ENCODE results near the gene CDK5RAP2. TPM values are rescaled to one million over a fixed set of nuclear protein-coding genes. Genes with fewer than 3 reads are reported as not detected.

CDK5RAP2 gene
- total RNA-seq, 1 donor from 2014 or later = 80.0 TPM

- TF ChIP-seq CTCF (IDR thresholded peaks at IDR 0.05) = no peak
- DNase-seq = no peak
- Mint-ChIP-seq H3K27me3 (no peaks in the 10 kb centered on the region), H3K4me1 (peaks cover 10% of the 10 kb centered on the region), H3K4me3 (no peak overlapping the region), H3K9me3 (peaks cover 3% of the 10 kb centered on the region), H3K36me3 (ENCODE audit: low read depth) (peaks cover 72% of the 10 kb centered on the region), H3K27ac (no peak overlapping the region)
- intact Hi-C loops (cut with micrococcal nuclease) = no loop called here
- CTCF ChIA-PET = no interaction called here
- POLR2A ChIA-PET = no interaction called here
- no peak for ATAC-seq (ENCODE audit: low read depth)
Measured at GRCh38 chr9:120443976-120444375, 136.0 kb downstream of the CDK5RAP2 start.

GRCh38 chr9:120443489-120443888, 136.5 kb downstream of the CDK5RAP2 start:
- peaks cover 72% of the 10 kb centered on the region for H3K36me3 Mint-ChIP-seq (ENCODE audit: low read depth)
- H3K4me1 Mint-ChIP-seq = peaks cover 10% of the 10 kb centered on the region
- ChIA-PET CTCF (no interaction called here), POLR2A (no interaction called here)
- no peak for ATAC-seq (ENCODE audit: low read depth)
- intact Hi-C loops (cut with micrococcal nuclease) = no loop called here
- peaks cover 3% of the 10 kb centered on the region for H3K9me3 Mint-ChIP-seq
- H3K27me3 Mint-ChIP-seq = no peaks in the 10 kb centered on the region
- no peak overlapping the region for H3K27ac Mint-ChIP-seq
- no peak for DNase-seq
- no peak overlapping the region for H3K4me3 Mint-ChIP-seq
- TF ChIP-seq CTCF (IDR thresholded peaks at IDR 0.05) = no peak

- DNase-seq = no peak
- ChIA-PET POLR2A (no interaction called here), CTCF (no interaction called here)
- ATAC-seq (ENCODE audit: low read depth) = no peak
- TF ChIP-seq CTCF (IDR thresholded peaks at IDR 0.05) = no peak
- no peak overlapping the region for H3K4me3 Mint-ChIP-seq
- H3K27ac Mint-ChIP-seq = no peak overlapping the region
- peaks cover 72% of the 10 kb centered on the region for H3K36me3 Mint-ChIP-seq (ENCODE audit: low read depth)
- peaks cover 3% of the 10 kb centered on the region for H3K9me3 Mint-ChIP-seq
- intact Hi-C loops (cut with micrococcal nuclease) = no loop called here
- H3K4me1 Mint-ChIP-seq = peaks cover 10% of the 10 kb centered on the region
- H3K27me3 Mint-ChIP-seq = no peaks in the 10 kb centered on the region
Measured at GRCh38 chr9:120442308-120442995, 137.5 kb downstream of the CDK5RAP2 start.

- ChIA-PET POLR2A (no interaction called here), CTCF (no interaction called here)
- Mint-ChIP-seq H3K36me3 (ENCODE audit: low read depth) (peaks cover 73% of the 10 kb centered on the region), H3K9me3 (peaks cover 3% of the 10 kb centered on the region), H3K27me3 (no peaks in the 10 kb centered on the region), H3K4me3 (no peak overlapping the region), H3K27ac (no peak overlapping the region), H3K4me1 (peaks cover 10% of the 10 kb centered on the region)
- ATAC-seq (ENCODE audit: low read depth) = no peak
- intact Hi-C loops (cut with micrococcal nuclease) = no loop called here
- DNase-seq = no peak
- no peak for TF ChIP-seq CTCF (IDR thresholded peaks at IDR 0.05)
Measured at GRCh38 chr9:120441426-120442307, 138.3 kb downstream of the CDK5RAP2 start.

GRCh38 chr9:120440791-120441190, 139.2 kb downstream of the CDK5RAP2 start:
- no peaks in the 10 kb centered on the region for H3K9me3 Mint-ChIP-seq
- no peak for TF ChIP-seq CTCF (IDR thresholded peaks at IDR 0.05)
- no peak overlapping the region for H3K27ac Mint-ChIP-seq
- intact Hi-C loops (cut with micrococcal nuclease) = no loop called here
- DNase-seq (no peak), ATAC-seq (ENCODE audit: low read depth) (no peak)
- H3K27me3 Mint-ChIP-seq = no peaks in the 10 kb centered on the region
- no peak overlapping the region for H3K4me3 Mint-ChIP-seq
- POLR2A ChIA-PET = no interaction called here
- peaks cover 10% of the 10 kb centered on the region for H3K4me1 Mint-ChIP-seq
- CTCF ChIA-PET = no interaction called here
- H3K36me3 Mint-ChIP-seq (ENCODE audit: low read depth) = peaks cover 76% of the 10 kb centered on the region
